HG02970 (cell line): ENCODE measurements around the gene SPRED2.

Experiments
- ATAC-seq: cut with Tn5 transposase; IDR thresholded peaks from one replicate; pipeline ENCODE4 v1.9.1; 2021; ENCODE audit warnings: mild to moderate bottlenecking, moderate library complexity, moderate number of reproducible peaks; ENCODE audit not compliant: unreplicated experiment, low FRiP score

SPRED2 gene

GRCh38 chr2:65417509-65418085 lies 14.8 kb downstream of the SPRED2 start:
- ATAC-seq: no peak

DNA sequence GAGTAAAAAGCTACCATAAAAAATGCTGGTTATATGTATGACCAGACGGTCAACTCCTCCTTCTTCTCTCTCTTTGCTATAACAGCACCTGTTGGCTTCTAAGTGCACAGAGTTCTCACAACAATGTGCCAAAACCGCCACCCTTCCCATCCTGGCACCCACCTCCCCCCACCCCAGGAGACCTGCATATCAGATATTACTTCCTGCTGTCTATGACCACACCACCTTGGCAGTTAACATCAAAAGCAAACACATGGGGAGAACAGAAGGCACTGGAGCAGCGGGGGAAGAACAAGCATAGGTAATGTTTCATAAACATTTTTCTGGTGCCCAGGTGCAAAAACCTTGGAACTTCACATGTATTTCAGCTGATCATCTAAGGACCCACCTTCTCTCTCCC lies 15.5 kb downstream of the SPRED2 start:
- ATAC-seq: no peak

DNA sequence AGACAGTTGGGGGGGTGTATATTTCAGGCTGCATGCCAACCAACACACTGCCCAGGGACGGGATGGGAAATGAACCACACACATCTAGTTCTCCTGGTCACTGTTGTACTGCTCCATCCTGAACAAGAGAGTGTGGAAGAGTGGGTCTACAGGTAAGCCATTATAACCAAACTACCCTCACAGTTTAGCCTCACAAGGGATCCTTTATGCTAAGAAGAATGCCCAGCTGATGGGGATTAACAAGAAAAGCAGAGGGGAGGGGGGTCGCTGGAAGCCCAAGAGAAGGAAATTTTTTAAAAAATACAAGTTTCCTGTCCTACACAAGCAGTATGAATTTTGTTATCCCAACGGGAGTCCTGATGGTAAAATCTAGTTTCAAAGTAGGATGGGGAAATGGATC lies 16.1 kb downstream of the SPRED2 start:
- no peak for ATAC-seq

DNA sequence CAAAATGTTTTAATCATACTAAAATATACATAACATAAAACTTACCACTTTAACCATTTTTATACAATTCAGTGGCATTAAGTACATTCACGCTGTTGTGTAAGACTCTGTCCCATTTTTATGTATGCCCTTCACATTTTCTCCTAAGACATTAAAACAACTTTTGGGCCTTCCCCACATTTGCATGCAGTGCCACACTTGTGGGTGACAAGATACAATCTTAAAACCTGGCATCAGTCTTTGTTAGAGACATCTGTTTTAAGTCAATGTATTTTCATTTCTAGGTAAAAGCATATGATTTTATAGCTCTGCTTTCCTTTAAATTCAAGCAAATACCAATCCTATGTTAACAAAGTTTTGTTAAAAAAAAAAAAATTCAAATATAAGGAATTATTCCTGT lies 17.3 kb downstream of the SPRED2 start:
- ATAC-seq: no peak

DNA sequence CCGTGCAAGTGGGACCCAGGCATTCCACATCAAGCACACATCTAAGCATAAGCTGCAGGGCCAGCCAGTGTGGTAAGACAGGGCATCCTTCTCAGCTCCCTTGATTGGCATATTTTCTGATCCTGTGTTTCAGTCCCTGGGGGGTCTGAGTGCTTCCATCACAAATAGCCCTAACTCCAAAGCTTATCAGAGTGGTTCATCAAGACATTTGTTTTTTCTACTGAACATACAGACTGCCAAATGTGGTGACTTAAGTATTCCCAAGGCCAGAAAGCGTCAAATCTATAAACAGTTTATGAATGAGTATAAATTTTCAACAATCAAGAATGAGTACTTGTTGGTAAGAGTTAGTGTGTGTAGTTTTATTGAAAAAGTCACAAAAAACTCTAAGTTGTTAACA lies 18.8 kb downstream of the SPRED2 start:
- no peak for ATAC-seq

GRCh38 chr2:65413106-65413505 lies 19.3 kb downstream of the SPRED2 start:
- no peak for ATAC-seq

DNA sequence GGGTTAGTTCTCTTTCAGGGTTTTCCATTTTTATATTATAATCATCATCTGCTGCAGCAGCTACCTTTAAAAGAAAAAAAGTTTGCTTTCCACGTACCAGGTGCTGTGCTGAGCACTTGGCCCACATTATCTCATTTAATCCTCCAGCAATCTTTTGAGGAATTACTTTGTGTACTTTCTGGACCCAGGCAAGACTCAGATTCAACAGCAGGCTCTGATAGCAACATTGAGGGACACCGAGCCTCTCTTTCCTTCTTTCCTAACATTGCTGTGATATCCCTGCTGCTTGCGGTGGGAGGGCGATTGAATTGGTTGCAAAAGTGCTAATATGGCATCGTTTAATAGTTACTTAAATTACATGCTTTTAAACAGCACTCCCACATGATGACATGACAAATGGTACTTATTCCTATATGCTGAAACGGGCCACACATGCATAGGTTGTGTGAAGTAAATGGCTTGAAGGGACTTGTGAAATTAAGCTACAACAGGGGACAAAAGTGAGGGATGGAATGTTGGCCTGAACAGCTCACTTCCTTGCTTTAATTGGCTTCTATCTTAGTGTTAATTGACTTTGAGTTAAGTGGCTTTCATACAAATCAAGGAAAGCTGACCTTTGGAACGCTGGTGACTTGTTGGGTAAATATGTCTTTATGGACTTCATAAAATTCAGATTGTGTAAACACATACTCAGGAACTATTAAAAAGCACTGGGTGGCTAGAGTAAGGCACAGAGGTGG lies 21.2 kb downstream of the SPRED2 start:
- ATAC-seq: no peak

DNA sequence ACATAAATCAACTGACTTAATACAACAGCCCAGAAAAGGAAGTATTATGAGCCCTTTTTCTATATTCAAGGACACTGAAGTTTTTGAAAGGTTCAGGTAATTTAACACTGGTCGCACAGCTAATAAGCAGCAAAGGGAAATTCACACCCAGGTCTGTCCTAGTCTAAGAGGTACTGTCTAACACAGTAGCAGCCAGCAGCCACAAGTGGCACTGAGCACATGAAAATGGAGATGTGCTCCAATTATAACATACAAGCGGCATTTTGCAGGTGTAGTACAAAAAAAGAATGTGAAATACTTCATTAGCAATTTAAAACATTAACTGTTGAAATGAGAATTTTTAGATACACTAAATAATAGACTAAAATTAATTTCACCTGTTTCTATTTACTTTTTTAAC lies 23.4 kb downstream of the SPRED2 start:
- no peak for ATAC-seq

GRCh38 chr2:65407240-65407639 lies 25.2 kb downstream of the SPRED2 start:
- ATAC-seq: no peak

DNA sequence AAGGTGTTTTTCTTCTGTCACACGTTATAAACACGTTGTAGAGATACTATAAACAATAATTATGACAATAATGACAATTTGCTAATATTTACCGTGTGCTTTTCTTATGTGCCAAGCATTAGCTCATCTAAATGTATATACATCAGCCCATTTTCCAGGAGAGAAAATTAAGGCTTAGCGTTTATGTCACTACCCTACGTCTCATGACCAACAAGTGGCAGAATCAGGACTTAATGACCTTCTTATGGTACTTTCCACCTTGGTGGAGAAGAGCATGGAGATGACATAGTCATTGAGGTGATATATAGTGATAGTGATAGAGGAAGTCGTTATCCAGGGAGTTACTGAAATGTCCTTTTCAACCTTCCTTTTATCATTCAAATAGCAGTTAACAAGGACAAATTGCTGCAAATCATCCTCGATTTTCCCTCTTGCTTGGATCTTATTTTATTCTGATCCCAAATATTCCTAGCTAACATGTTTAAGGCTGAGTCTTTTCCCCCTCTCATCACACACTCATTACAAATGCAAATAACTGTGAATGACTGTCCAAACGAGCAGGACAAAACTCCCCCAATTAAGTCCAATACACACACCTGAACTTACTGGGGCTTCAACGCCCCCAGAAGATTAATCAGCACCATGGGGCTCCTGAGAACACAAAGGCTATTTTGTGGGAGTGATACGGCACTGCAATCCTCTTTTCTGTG lies 27.3 kb downstream of the SPRED2 start:
- no peak for ATAC-seq

DNA sequence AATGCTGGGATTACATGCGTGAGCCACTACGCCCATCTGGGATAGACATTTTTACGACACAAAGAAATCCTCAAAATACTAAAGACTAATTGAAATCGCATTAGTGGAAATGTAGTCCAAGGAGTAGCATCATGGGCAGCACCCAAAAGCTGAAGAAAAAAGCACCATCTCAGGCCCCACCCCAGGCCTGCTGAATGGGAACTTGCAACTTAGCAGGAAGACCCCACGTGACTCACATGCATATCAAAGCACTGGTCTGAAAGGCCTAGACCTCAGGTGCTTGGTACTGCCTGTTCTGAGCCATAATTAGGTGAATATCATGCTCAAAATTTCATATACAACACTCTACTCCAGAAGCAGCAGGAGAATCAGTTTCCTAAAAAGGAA lies 28.9 kb downstream of the SPRED2 start:
- no peak for ATAC-seq

DNA sequence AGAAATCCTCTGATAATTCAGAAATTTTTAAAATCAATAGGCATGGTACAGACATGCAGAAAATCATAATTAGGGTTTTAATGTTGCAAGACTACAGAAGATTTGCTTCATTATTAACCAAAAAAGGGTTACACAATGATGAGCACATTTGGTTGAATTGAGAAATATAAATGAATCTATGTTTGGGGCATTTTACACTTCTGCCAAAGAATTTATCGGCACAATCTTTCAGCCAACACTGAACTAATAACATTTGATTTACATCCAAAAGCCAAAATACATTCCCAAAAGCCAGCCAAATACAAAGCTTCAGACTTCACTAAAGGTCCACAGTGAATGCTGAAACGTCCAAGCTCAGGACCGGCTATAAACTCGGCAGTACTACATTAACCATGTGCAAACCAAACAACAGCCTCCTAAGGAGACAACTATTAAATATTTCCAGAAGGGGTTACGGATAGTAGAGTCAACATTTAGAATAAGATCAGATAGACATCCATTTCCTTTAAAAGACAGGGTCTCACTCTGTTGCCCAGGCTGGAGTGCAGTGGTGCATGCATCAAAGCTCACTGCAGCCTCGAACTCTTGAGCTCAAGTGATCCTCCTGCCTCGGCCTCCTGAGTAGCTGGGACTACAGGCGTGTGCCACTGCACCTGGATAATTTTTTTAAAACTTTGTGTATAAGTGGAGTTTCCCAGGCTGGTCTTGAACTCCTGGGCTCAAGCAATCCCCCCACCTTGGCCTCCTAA lies 29.4 kb downstream of the SPRED2 start:
- ATAC-seq: no peak

- no peak for ATAC-seq
Observed at GRCh38 chr2:65402323-65402722, 30.1 kb downstream of the SPRED2 start.

DNA sequence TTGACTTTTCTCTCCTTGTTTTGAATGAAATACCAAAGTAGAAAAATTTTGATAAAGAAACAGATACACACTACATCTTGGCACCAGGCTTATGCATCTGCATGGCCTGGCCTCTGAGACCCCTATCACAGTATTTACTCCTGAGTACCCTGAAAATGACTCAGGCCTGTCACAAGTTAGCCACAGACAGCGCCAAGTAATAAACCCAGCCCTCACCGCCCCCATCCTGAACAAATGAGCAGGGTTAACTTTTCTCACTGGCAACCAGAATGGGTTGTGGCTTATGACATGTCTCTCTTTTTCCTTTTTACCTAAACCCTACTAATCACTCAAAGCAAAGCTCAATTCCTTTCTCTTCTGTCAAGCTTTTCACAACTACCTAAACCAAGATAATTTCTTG lies 35.3 kb downstream of the SPRED2 start:
- ATAC-seq: no peak

GRCh38 chr2:65396348-65397026 lies 35.9 kb downstream of the SPRED2 start:
- ATAC-seq: no peak

DNA sequence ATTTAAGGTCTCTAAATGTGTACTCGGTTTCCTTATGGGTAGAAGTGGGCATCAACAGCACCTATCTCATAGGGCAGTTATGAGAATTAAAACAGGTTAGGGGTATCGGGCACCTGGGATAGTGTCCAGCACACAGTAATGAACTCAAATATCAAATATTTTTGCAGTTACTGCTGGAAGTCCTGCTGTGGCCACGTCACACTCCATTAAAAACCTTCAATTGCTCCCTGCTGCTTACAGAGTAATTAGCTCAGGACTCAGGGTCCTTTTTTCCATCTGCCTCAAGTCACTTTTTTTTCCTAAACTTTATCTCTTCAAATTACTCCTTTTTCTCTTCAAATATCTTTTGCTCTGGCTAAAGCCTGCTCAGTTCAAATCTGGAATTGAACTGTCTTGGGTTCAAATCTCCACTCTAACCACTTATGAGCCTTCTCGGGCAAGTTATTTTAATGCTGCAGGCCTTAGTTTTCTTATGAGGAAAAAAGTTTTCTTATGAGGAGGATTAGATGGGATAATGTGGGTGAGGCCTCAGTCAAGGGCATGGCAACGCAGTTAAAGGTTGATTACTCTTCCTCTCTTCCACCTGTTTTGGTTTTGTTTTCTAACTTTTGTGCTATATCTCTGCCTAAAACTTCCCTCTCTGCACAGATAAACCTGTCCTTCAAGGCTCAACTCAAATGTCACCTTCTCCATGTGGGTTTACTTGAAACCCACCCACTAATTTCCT lies 36.6 kb downstream of the SPRED2 start:
- ATAC-seq: no peak

- ATAC-seq: no peak
Observed at GRCh38 chr2:65393743-65394422, 38.5 kb downstream of the SPRED2 start.

- ATAC-seq: no peak
Observed at GRCh38 chr2:65393046-65393445, 39.4 kb downstream of the SPRED2 start.

GRCh38 chr2:65392609-65393008 lies 39.8 kb downstream of the SPRED2 start:
- ATAC-seq: no peak
